ENCODE data around the gene TRIM45.

The TRIM45 gene

DNA sequence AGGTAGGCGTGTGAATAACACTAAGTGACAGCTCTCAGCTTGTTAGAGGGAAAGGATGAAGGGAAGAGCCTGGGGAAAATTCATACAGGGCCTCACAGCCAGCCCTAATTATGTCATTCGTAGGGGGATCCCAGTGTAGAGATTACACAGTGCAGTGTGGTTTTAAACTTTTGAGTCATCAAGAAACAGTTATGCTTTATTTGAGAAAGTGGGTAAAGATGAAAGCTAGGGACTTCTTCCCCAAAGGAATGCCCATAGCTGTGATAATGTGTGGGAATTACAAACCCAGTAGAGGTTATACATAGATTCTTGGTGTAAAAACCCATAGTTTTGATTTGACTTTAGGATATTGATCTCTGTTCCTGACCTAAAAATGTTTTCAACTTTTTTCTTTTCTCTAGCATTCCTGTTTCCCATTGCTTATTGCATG is 59.5 kb downstream of the TRIM45 start:
- no peak for DNase-seq (ENCODE audit: low read depth in 1 of 2, low spot score in 1 of 2)

Data from activated T-helper 1 cell treated with anti-CD3 and anti-CD28 coated beads, Interleukin-2, amount 50 U/mL, for 16 hours (primary cell).